GM13976 (cell line): ENCODE results near the gene ESPN.
A peak's percentile ranks its signal among the peaks of the same experiment; 100 is the strongest.

Experiments used
- DNase-seq: peaks from one replicate; pipeline ENCODE4 v3.0.0; 2012; ENCODE audit warnings: low spot score
- CTCF ChIP-seq: IDR thresholded peaks from 2 replicates; pipeline ENCODE4 v1.5.1; 2012; ENCODE audit warnings: borderline replicate concordance, mild to moderate bottlenecking; ENCODE audit not compliant: insufficient read depth; ENCODE audit errors: extremely low read depth, missing control alignments, control extremely low read depth
- in situ Hi-C: fragments of 300-500 bp; cut with MboI; formaldehyde crosslinking; loops from one replicate; pipeline ENCODE4 v1.12.0; 2022; ENCODE audit warnings: low sequenced_read_pairs, mixed read lengths, inconsistent platforms; ENCODE audit not compliant: unreplicated experiment

ESPN gene

GRCh38 chr1:6507037-6507428 is 82.5 kb downstream of the ESPN start:
- TF ChIP-seq CTCF, result no peak
- in situ Hi-C loops, result no loop called here
- no peak for DNase-seq

- no peak for TF ChIP-seq CTCF
- no peak for DNase-seq
- in situ Hi-C loops, result no loop called here
Measured at GRCh38 chr1:6507461-6507911, 82.9 kb downstream of the ESPN start.

DNA sequence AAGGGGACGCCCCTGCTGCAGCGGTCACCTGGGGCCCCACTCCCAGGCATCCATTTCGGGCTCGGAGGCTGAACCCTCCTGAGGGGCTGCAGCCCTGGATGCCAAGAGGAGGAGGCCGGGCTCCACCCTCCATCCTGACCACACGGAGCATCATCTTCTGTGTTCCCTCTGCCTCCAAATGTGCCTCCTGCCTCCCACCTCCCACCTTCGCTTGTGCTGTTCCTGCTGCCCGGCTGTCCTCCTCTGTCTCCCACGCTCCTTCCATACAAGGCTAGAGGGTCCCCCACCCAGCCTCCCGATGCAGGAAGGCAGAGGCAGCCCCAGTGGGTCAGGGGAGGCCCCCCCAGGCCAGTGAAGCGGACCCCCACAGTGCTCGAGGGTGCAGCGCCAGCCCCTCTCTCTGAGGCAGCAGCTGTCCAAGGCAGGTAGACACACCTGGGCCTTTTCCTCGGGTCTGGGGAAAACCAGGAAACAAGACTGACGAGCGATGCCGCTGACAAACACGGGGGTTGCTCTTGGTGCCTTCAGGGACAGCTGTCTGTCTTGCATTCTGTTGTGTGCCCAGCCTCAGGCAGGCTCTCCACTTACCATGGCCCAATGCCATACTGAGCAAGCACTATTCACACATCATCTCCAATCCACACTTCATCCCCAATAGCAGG is 83.7 kb downstream of the ESPN start:
- in situ Hi-C loops, result no loop called here
- DNase-seq, result no peak
- TF ChIP-seq CTCF, result no peak

GRCh38 chr1:6508816-6509189 is 84.2 kb downstream of the ESPN start:
- no peak for DNase-seq
- in situ Hi-C loops, result no loop called here
- no peak for TF ChIP-seq CTCF

- no peak for TF ChIP-seq CTCF
- peak; percentile 42 for DNase-seq
- in situ Hi-C loops, result no loop called here
Measured at GRCh38 chr1:6509220-6509918, 84.8 kb downstream of the ESPN start.

DNA sequence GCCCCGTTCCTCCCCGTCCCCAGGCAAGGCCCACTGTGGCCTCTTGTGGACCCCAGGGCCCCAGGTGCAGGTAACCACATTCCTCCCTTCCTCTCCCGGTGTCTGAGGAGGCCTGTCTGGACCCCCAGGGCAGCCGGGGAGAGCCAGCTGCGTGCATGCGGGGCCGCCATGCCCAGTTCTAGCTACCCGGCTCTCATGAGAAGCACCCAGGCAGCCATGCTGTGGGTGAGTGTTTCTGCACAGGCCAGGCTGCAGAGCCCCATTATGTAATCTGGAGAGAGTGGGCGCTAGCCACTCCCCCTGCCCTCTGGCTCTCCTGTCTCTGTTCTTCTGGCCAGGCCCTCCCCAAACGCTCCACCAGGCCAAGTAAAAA is 85.3 kb downstream of the ESPN start:
- TF ChIP-seq CTCF, result no peak
- peak; percentile 41 for DNase-seq
- in situ Hi-C loops, result no loop called here
